Fibroblast of skin of abdomen (primary cell): Measurements from ENCODE around the gene EBP. TPM values are rescaled to one million over a fixed set of nuclear protein-coding genes. Genes with fewer than 3 reads are reported as not detected.
A peak's percentile ranks its signal among the peaks of the same experiment; 100 is the strongest.

Source experiments
- DNase-seq: peaks from one replicate; pipeline ENCODE4 v3.0.0-alpha.2; 2013
- polyA plus RNA-seq, 2 experiments: library from polyadenylated mRNA; unstranded; fragments of 120-200 nt; gene quantifications; one replicate each; pipeline ENCODE4 v1.2.1, GENCODE V29; 2013; ENCODE audit not compliant: insufficient read length in 2 of 2

Gene EBP
- polyA plus RNA-seq (2013, experiment 1 of 2; ENCODE audit: insufficient read length) = 29.4 TPM
- 30.4 TPM for polyA plus RNA-seq (2013, experiment 2 of 2; ENCODE audit: insufficient read length)

- peak; percentile 84 for DNase-seq
Measured at GRCh38 chrX:48521353-48522243, at the start of gene EBP. TSS of gene EBP (plus strand) at chrX:48521808. CDS start at chrX:48523772, 1,964 bp downstream.

- no peak for DNase-seq
Measured at GRCh38 chrX:48472225-48472624, 49.4 kb upstream of the EBP start.

GRCh38 chrX:48472851-48473703 lies 48.5 kb upstream of the EBP start:
- no peak for DNase-seq

GRCh38 chrX:48473704-48473990 lies 48.0 kb upstream of the EBP start:
- DNase-seq = no peak

- no peak for DNase-seq
Measured at GRCh38 chrX:48474127-48474526, 47.5 kb upstream of the EBP start.

- no peak for DNase-seq
Measured at GRCh38 chrX:48474581-48474980, 47.0 kb upstream of the EBP start.

GRCh38 chrX:48475296-48475695 lies 46.3 kb upstream of the EBP start:
- DNase-seq = no peak

GRCh38 chrX:48475774-48476577 lies 45.6 kb upstream of the EBP start, which contains the start of gene FTSJ1:
TSS of gene FTSJ1 (plus strand) at chrX:48476199. CDS start at chrX:48478048, 1,849 bp downstream.
- peak; percentile 93 for DNase-seq

GRCh38 chrX:48476919-48477318 lies 44.7 kb upstream of the EBP start:
- DNase-seq = no peak

- no peak for DNase-seq
Measured at GRCh38 chrX:48477960-48478755, 43.5 kb upstream of the EBP start.

- DNase-seq = no peak
Measured at GRCh38 chrX:48478806-48479205, 42.8 kb upstream of the EBP start.

- no peak for DNase-seq
Measured at GRCh38 chrX:48480142-48480541, 41.5 kb upstream of the EBP start.

GRCh38 chrX:48480583-48480982 lies 41.0 kb upstream of the EBP start:
- DNase-seq = no peak

- DNase-seq = no peak
Measured at GRCh38 chrX:48482526-48482925, 39.1 kb upstream of the EBP start.

- DNase-seq = peak; percentile 91
Measured at GRCh38 chrX:48487362-48487798, 34.2 kb upstream of the EBP start.

GRCh38 chrX:48488034-48488433 lies 33.6 kb upstream of the EBP start:
- no peak for DNase-seq

GRCh38 chrX:48489296-48489695 lies 32.3 kb upstream of the EBP start:
- no peak for DNase-seq

- no peak for DNase-seq
Measured at GRCh38 chrX:48489892-48490291, 31.7 kb upstream of the EBP start.

- DNase-seq = no peak
Measured at GRCh38 chrX:48490661-48491060, 30.9 kb upstream of the EBP start.

- no peak for DNase-seq
Measured at GRCh38 chrX:48491809-48492208, 29.8 kb upstream of the EBP start.

- peak; percentile 40 for DNase-seq
Measured at GRCh38 chrX:48492293-48492910, 29.2 kb upstream of the EBP start.
